WTC11 (cell line): Measurements from ENCODE around the gene SPOCK1. TPM values are rescaled to one million over a fixed set of nuclear protein-coding genes. Genes with fewer than 3 reads are reported as not detected.

Source experiments
- ATAC-seq: fragments of 200-7000 bp; cut with Tn5 transposase; 2 replicates; pipeline ENCODE4 v1.10.0; 2021; ENCODE audit warnings: mild to moderate bottlenecking, moderate library complexity
- CTCF ChIA-PET: fragments of 300-600 bp; sonication (Branson Sonifier 250); formaldehyde crosslinking; loops from one replicate; lab custom pipeline; 2021; ENCODE audit warnings: antibody characterized with exemption; lab: Charles Lee
- POLR2A ChIA-PET: fragments of 350-600 bp; sonication (Branson Sonifier 250); formaldehyde crosslinking; loops from one replicate; lab custom pipeline; 2021; ENCODE audit warnings: antibody characterized with exemption; lab: Charles Lee
- DNase-seq: peaks from one replicate; pipeline ENCODE4 v3.0.0; 2021; ENCODE audit warnings: low spot score
- H3K27ac Mint-ChIP-seq: 2 replicates; pipeline ENCODE4 v1.8.0; 2021; ENCODE audit warnings: mixed read lengths
- H3K27me3 Mint-ChIP-seq: 2 replicates; pipeline ENCODE4 v1.8.0; 2021; ENCODE audit warnings: low read depth, mild to moderate bottlenecking, moderate library complexity, mixed read lengths
- H3K36me3 Mint-ChIP-seq: 2 replicates; pipeline ENCODE4 v1.8.0; 2021; ENCODE audit warnings: mixed read lengths
- H3K4me1 Mint-ChIP-seq: 2 replicates; pipeline ENCODE4 v1.8.0; 2022; ENCODE audit warnings: mixed read lengths
- H3K4me3 Mint-ChIP-seq: 2 replicates; pipeline ENCODE4 v1.8.0; 2021; ENCODE audit warnings: mild to moderate bottlenecking, moderate library complexity, mixed read lengths
- H3K9me3 Mint-ChIP-seq: 2 replicates; pipeline ENCODE4 v1.8.0; 2021; ENCODE audit warnings: mixed read lengths
- ATF2 ChIP-seq: sonication (generic); formaldehyde crosslinking; IDR thresholded peaks from 2 replicates; pipeline ENCODE4 v1.8.1; 2022; ENCODE audit warnings: low read depth, missing genetic modification reagents, borderline replicate concordance
- CREM ChIP-seq: sonication (generic); formaldehyde crosslinking; IDR thresholded peaks from 2 replicates; pipeline ENCODE4 v1.8.1; 2022; ENCODE audit warnings: mild to moderate bottlenecking, missing genetic modification reagents, moderate library complexity
- FOXP1 ChIP-seq: sonication (generic); formaldehyde crosslinking; IDR thresholded peaks from 2 replicates; pipeline ENCODE4 v1.8.0; 2022; ENCODE audit warnings: missing genetic modification reagents, mild to moderate bottlenecking, moderate library complexity, borderline replicate concordance
- GTF2I ChIP-seq: fragments of 250-450 bp; sonication (Bioruptor Pico); conservative IDR thresholded peaks from 2 replicates; pipeline ENCODE4 v1.4.0; 2021; ENCODE audit warnings: mild to moderate bottlenecking
- IRF1 ChIP-seq: sonication (generic); formaldehyde crosslinking; IDR thresholded peaks from 2 replicates; pipeline ENCODE4 v1.8.0; 2023; ENCODE audit warnings: missing genetic modification reagents
- MLX ChIP-seq: sonication (generic); formaldehyde crosslinking; IDR thresholded peaks from 2 replicates; pipeline ENCODE4 v1.8.1; 2023; ENCODE audit warnings: mild to moderate bottlenecking, missing genetic modification reagents, moderate library complexity
- MYBL2 ChIP-seq: sonication (generic); formaldehyde crosslinking; IDR thresholded peaks from 2 replicates; pipeline ENCODE4 v1.8.1; 2023; ENCODE audit warnings: mild to moderate bottlenecking, moderate library complexity, missing genetic modification reagents
- NFYB ChIP-seq: sonication (generic); formaldehyde crosslinking; conservative IDR thresholded peaks from 2 replicates; pipeline ENCODE4 v1.8.0; 2022; ENCODE audit warnings: low read depth, missing genetic modification reagents
- PRRX2 ChIP-seq: fragments of 250-450 bp; sonication (Bioruptor Pico); IDR thresholded peaks from 2 replicates; pipeline ENCODE4 v1.8.0; 2021; ENCODE audit warnings: mild to moderate bottlenecking
- TP53 ChIP-seq: sonication (generic); formaldehyde crosslinking; IDR thresholded peaks from 2 replicates; pipeline ENCODE4 v1.8.1; 2023; ENCODE audit warnings: mild to moderate bottlenecking, missing genetic modification reagents
- ZMAT4 ChIP-seq: fragments of 250-450 bp; sonication (Bioruptor Pico); IDR thresholded peaks from 2 replicates; pipeline ENCODE4 v1.9.0; 2021; ENCODE audit warnings: mild to moderate bottlenecking
- ZNF138 ChIP-seq: sonication (generic); formaldehyde crosslinking; conservative IDR thresholded peaks from 2 replicates; pipeline ENCODE4 v1.8.1; 2022; ENCODE audit warnings: mild to moderate bottlenecking, moderate library complexity, missing genetic modification reagents
- ZNF317 ChIP-seq: sonication (generic); formaldehyde crosslinking; IDR thresholded peaks from 2 replicates; pipeline ENCODE4 v1.8.1; 2023; ENCODE audit warnings: low read depth, mild to moderate bottlenecking, moderate library complexity, missing genetic modification reagents, borderline replicate concordance
- total RNA-seq: library from RNA; stranded (reverse); gene quantifications from 3 replicates; pipeline ENCODE4 v1.2.3, GENCODE V29; 2021
- TF ChIP-seq, protein P1 (sequence below): sonication (generic); formaldehyde crosslinking; conservative IDR thresholded peaks from 2 replicates; pipeline ENCODE4 v1.8.1; 2022; ENCODE audit warnings: mild to moderate bottlenecking, missing genetic modification reagents
- TF ChIP-seq, protein P2 (sequence below): sonication (generic); formaldehyde crosslinking; IDR thresholded peaks from 2 replicates; pipeline ENCODE4 v1.8.1; 2023; ENCODE audit warnings: mild to moderate bottlenecking, missing genetic modification reagents
- TF ChIP-seq, protein P3 (sequence below): sonication (generic); formaldehyde crosslinking; IDR thresholded peaks from 2 replicates; pipeline ENCODE4 v1.8.0; 2022; ENCODE audit warnings: mild to moderate bottlenecking, missing genetic modification reagents
- TF ChIP-seq, protein P4 (sequence below): sonication (generic); formaldehyde crosslinking; IDR thresholded peaks from 2 replicates; pipeline ENCODE4 v1.8.1; 2022; ENCODE audit warnings: mild to moderate bottlenecking, missing genetic modification reagents, moderate library complexity, borderline replicate concordance

The SPOCK1 gene
- total RNA-seq, 1 experiment from 2014 or later, result 15.2 TPM

- TF ChIP-seq MYBL2 (CRISPR knock-in tag), result no peak
- no peak for TF ChIP-seq ZNF138
- TF ChIP-seq, protein P1, sequence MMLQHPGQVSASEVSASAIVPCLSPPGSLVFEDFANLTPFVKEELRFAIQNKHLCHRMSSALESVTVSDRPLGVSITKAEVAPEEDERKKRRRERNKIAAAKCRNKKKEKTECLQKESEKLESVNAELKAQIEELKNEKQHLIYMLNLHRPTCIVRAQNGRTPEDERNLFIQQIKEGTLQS, result no peak
- TF ChIP-seq PRRX2, result no peak
- TF ChIP-seq MLX (CRISPR knock-in tag), result no peak
- TF ChIP-seq, protein P2, sequence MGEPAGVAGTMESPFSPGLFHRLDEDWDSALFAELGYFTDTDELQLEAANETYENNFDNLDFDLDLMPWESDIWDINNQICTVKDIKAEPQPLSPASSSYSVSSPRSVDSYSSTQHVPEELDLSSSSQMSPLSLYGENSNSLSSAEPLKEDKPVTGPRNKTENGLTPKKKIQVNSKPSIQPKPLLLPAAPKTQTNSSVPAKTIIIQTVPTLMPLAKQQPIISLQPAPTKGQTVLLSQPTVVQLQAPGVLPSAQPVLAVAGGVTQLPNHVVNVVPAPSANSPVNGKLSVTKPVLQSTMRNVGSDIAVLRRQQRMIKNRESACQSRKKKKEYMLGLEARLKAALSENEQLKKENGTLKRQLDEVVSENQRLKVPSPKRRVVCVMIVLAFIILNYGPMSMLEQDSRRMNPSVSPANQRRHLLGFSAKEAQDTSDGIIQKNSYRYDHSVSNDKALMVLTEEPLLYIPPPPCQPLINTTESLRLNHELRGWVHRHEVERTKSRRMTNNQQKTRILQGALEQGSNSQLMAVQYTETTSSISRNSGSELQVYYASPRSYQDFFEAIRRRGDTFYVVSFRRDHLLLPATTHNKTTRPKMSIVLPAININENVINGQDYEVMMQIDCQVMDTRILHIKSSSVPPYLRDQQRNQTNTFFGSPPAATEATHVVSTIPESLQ (CRISPR knock-in tag), result no peak
- TF ChIP-seq GTF2I (CRISPR knock-in tag), result no peak
- TF ChIP-seq TP53 (CRISPR knock-in tag), result no peak
- no peak for TF ChIP-seq CREM (CRISPR knock-in tag)
- TF ChIP-seq ZMAT4 (CRISPR knock-in tag), result no peak
- TF ChIP-seq ATF2 (CRISPR knock-in tag), result no peak
- Mint-ChIP-seq H3K9me3 (peaks cover 12% of the 10 kb centered on the region), H3K36me3 (no peaks in the 10 kb centered on the region), H3K4me3 (no peak overlapping the region), H3K27ac (no peak overlapping the region), H3K27me3 (peaks cover 59% of the 10 kb centered on the region), H3K4me1 (peaks cover 9% of the 10 kb centered on the region)
- POLR2A ChIA-PET, result no interaction called here
- DNase-seq (no peak), ATAC-seq (no peak)
- CTCF ChIA-PET, result interaction anchor here (1.2 kb wide), 1 partner anchor 83 kb away, joined by 4 read pairs; no protein-coding TSS in a partner anchor
Measured at GRCh38 chr5:137158691-137159090, 340.4 kb downstream of the SPOCK1 start.

- Mint-ChIP-seq H3K36me3 (no peaks in the 10 kb centered on the region), H3K27ac (no peak overlapping the region), H3K4me3 (no peak overlapping the region), H3K9me3 (peaks cover 12% of the 10 kb centered on the region), H3K27me3 (peaks cover 70% of the 10 kb centered on the region), H3K4me1 (peaks cover 9% of the 10 kb centered on the region)
- CTCF ChIA-PET, result no interaction called here
- POLR2A ChIA-PET, result no interaction called here
- no peak for ATAC-seq
- DNase-seq, result no peak
- TF ChIP-seq IRF1 (CRISPR knock-in tag), result no peak
- TF ChIP-seq NFYB (CRISPR knock-in tag), result no peak
- no peak for TF ChIP-seq ZNF317
- no peak for TF ChIP-seq FOXP1 (CRISPR knock-in tag)
- TF ChIP-seq, protein P3, sequence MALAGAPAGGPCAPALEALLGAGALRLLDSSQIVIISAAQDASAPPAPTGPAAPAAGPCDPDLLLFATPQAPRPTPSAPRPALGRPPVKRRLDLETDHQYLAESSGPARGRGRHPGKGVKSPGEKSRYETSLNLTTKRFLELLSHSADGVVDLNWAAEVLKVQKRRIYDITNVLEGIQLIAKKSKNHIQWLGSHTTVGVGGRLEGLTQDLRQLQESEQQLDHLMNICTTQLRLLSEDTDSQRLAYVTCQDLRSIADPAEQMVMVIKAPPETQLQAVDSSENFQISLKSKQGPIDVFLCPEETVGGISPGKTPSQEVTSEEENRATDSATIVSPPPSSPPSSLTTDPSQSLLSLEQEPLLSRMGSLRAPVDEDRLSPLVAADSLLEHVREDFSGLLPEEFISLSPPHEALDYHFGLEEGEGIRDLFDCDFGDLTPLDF, result no peak
- TF ChIP-seq, protein P4, sequence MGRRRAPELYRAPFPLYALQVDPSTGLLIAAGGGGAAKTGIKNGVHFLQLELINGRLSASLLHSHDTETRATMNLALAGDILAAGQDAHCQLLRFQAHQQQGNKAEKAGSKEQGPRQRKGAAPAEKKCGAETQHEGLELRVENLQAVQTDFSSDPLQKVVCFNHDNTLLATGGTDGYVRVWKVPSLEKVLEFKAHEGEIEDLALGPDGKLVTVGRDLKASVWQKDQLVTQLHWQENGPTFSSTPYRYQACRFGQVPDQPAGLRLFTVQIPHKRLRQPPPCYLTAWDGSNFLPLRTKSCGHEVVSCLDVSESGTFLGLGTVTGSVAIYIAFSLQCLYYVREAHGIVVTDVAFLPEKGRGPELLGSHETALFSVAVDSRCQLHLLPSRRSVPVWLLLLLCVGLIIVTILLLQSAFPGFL, result no peak
Measured at GRCh38 chr5:137156180-137156579, 342.9 kb downstream of the SPOCK1 start.
